ENCODE results near the gene DMD. TPM values are rescaled to one million over a fixed set of nuclear protein-coding genes. Genes with fewer than 3 reads are reported as not detected.

The DMD gene
- total RNA-seq, 1 experiment from 2014 or later = 47.2 TPM

- ChIA-PET POLR2A (no interaction called here), CTCF (no interaction called here)
- Histone ChIP-seq H3K27me3 (replicated peaks; ENCODE audit: control insufficient read depth, insufficient read depth, low read length) (no peaks in the 10 kb centered on the region), H3K4me3 (ENCODE audit: low read depth, low read length) (no peak overlapping the region), H3K4me1 (no peaks in the 10 kb centered on the region), H3K36me3 (ENCODE audit: control insufficient read depth, insufficient read depth, low read length) (no peaks in the 10 kb centered on the region), H3K9me3 (no peaks in the 10 kb centered on the region)
- Mint-ChIP-seq H3K4me3 (ENCODE audit: unreplicated experiment) (no peak overlapping the region), H3K4me1 (ENCODE audit: low read depth, unreplicated experiment) (no peaks in the 10 kb centered on the region), H3K36me3 (ENCODE audit: insufficient read depth, unreplicated experiment) (no peaks in the 10 kb centered on the region), H3K27me3 (ENCODE audit: insufficient read depth, unreplicated experiment) (no peaks in the 10 kb centered on the region), H3K27ac (ENCODE audit: unreplicated experiment) (no peak overlapping the region), H3K9me3 (ENCODE audit: unreplicated experiment) (no peaks in the 10 kb centered on the region)
- TF ChIP-seq CTCF (IDR thresholded peaks at IDR 0.05; ENCODE audit: insufficient read depth in 1 of 2, low read depth in 1 of 2, low read length in 1 of 2, severe bottlenecking in 1 of 2, unreplicated experiment in 1 of 2) = no peak
- intact Hi-C loops (cut with micrococcal nuclease; ENCODE audit: unreplicated experiment) = no loop called here
- no TSS peak for BruUV-seq (replicated peaks)
- DNase-seq = no peak
These were observed 257.2 kb downstream of the DMD start for GRCh38 chrX:32954125-32954524.

GRCh38 chrX:32948130-32948529, 263.2 kb downstream of the DMD start:
- Histone ChIP-seq H3K27me3 (replicated peaks; ENCODE audit: control insufficient read depth, insufficient read depth, low read length) (no peaks in the 10 kb centered on the region), H3K4me1 (no peaks in the 10 kb centered on the region), H3K9me3 (no peaks in the 10 kb centered on the region), H3K36me3 (ENCODE audit: control insufficient read depth, insufficient read depth, low read length) (no peaks in the 10 kb centered on the region), H3K4me3 (ENCODE audit: low read depth, low read length) (no peak overlapping the region)
- Mint-ChIP-seq H3K4me3 (ENCODE audit: unreplicated experiment) (no peak overlapping the region), H3K27me3 (ENCODE audit: insufficient read depth, unreplicated experiment) (no peaks in the 10 kb centered on the region), H3K36me3 (ENCODE audit: insufficient read depth, unreplicated experiment) (no peaks in the 10 kb centered on the region), H3K4me1 (ENCODE audit: low read depth, unreplicated experiment) (no peaks in the 10 kb centered on the region), H3K9me3 (ENCODE audit: unreplicated experiment) (no peaks in the 10 kb centered on the region), H3K27ac (ENCODE audit: unreplicated experiment) (no peak overlapping the region)
- intact Hi-C loops (cut with micrococcal nuclease; ENCODE audit: unreplicated experiment) = no loop called here
- no peak for DNase-seq
- ChIA-PET POLR2A (no interaction called here), CTCF (interaction anchor here (0.6 kb wide), 1 partner anchor 113 kb away, joined by 3 read pairs; no protein-coding TSS in a partner anchor)
- BruUV-seq (replicated peaks) = no TSS peak
- TF ChIP-seq CTCF (IDR thresholded peaks at IDR 0.05; ENCODE audit: insufficient read depth in 1 of 2, low read depth in 1 of 2, low read length in 1 of 2, severe bottlenecking in 1 of 2, unreplicated experiment in 1 of 2) = no peak

GRCh38 chrX:32937043-32937442, 274.3 kb downstream of the DMD start:
- H3K27ac Mint-ChIP-seq (ENCODE audit: unreplicated experiment) = no peak overlapping the region
- TF ChIP-seq CTCF (IDR thresholded peaks at IDR 0.05; ENCODE audit: insufficient read depth in 1 of 2, low read depth in 1 of 2, low read length in 1 of 2, severe bottlenecking in 1 of 2, unreplicated experiment in 1 of 2) = no peak
- H3K27me3 Mint-ChIP-seq (ENCODE audit: insufficient read depth, unreplicated experiment) = no peaks in the 10 kb centered on the region
- H3K9me3 Mint-ChIP-seq (ENCODE audit: unreplicated experiment) = no peaks in the 10 kb centered on the region
- Histone ChIP-seq H3K4me3 (ENCODE audit: low read depth, low read length) (no peak overlapping the region), H3K9me3 (no peaks in the 10 kb centered on the region), H3K36me3 (ENCODE audit: control insufficient read depth, insufficient read depth, low read length) (no peaks in the 10 kb centered on the region), H3K4me1 (no peaks in the 10 kb centered on the region), H3K27me3 (replicated peaks; ENCODE audit: control insufficient read depth, insufficient read depth, low read length) (no peaks in the 10 kb centered on the region)
- intact Hi-C loops (cut with micrococcal nuclease; ENCODE audit: unreplicated experiment) = no loop called here
- H3K36me3 Mint-ChIP-seq (ENCODE audit: insufficient read depth, unreplicated experiment) = no peaks in the 10 kb centered on the region
- DNase-seq = no peak
- no peak overlapping the region for H3K4me3 Mint-ChIP-seq (ENCODE audit: unreplicated experiment)
- H3K4me1 Mint-ChIP-seq (ENCODE audit: low read depth, unreplicated experiment) = no peaks in the 10 kb centered on the region
- no TSS peak for BruUV-seq (replicated peaks)
- POLR2A ChIA-PET = no interaction called here
- CTCF ChIA-PET = no interaction called here

Data from Caco-2 (cell line).